ENCODE results near the gene ZNF469.

ZNF469 gene

DNA sequence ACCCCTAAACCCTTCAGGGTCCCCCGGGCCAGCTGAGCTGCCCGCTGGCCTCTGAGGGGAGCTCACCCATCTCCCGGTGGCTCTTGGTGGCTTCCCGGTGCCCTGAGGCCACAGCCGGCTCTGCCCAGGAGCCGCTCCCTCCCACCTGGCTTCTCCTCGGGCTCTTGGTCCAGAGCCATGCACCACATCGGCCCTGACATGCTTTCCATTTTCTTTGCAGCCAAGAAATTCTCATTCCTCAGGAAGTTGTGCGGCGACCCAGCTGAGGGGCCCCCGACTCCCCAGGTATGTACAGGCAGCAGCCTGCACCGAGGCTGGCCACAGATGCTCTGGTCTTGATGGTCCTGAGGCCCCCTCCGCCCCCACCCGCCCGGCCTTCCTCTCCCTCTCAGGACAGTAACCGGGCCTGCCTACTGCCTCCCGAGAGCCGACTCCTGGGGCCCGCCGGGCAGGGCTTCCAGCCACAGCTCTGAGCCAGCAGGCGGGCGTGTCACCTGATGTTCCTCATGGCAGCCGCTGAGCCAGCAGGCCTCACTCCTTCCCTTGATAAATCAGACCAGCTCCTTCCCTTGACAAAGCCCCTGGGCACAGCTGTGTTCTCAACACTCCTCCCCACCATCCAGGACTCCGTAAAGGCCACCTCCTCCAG is 42.0 kb downstream of the ZNF469 start:
- DNase-seq (ENCODE audit: low read depth in 2 of 2) = no peak

DNA sequence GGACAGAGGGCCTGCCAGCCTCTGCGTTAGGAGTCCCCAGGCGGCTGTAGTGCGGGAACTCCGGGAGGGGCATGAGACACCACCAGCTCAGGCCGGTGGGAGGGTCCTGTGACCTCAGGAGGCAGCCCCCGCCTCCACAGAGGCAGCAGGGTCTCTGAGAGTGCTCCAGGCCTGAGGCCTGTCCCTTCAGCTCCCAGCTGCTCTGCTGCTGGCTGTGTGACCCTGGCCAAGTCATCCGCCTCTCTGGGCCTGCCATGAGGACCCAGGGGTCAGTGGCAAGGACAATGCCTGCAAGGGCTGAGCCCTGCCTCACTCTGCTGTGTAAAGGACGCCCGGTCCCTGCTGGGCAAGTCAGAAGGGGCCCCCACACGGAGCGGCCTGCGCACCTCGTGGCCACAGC is 43.3 kb downstream of the ZNF469 start:
- no peak for DNase-seq (ENCODE audit: low read depth in 2 of 2)

DNA sequence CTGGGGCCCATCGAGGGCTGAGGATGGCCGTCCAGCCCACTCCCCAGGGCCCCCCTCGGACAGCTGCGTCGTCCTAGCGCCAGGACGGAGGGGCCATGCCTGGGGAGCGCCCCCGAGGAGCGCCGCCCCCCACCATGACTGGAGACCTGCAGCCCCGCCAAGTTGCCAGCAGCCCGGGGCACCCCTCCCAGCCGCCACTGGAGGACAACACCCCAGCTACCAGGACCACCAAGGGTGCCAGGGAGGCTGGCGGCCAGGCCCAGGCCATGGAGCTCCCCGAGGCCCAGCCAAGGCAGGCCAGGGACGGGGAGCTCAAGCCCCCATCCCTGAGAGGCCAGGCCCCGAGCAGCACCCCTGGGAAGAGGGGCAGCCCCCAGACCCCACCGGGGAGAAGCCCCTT is 44.6 kb downstream of the ZNF469 start:
- no peak for DNase-seq (ENCODE audit: low read depth in 2 of 2)

DNA sequence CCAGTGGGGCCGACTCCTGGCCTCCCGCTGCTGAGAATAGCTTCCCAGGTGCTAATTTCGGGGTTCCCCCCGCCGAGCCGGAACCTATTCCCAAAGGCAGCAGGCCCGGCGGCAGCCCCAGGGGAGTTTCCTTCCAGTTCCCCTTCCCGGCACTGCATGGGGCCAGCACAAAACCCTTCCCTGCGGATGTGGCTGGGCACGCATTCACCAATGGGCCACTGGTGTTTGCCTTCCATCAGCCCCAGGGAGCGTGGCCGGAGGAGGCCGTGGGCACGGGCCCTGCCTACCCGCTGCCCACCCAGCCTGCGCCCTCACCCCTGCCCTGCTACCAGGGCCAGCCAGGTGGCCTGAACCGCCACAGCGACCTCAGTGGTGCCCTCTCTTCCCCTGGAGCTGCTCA is 45.4 kb downstream of the ZNF469 start:
- DNase-seq (ENCODE audit: low read depth in 2 of 2) = no peak

DNA sequence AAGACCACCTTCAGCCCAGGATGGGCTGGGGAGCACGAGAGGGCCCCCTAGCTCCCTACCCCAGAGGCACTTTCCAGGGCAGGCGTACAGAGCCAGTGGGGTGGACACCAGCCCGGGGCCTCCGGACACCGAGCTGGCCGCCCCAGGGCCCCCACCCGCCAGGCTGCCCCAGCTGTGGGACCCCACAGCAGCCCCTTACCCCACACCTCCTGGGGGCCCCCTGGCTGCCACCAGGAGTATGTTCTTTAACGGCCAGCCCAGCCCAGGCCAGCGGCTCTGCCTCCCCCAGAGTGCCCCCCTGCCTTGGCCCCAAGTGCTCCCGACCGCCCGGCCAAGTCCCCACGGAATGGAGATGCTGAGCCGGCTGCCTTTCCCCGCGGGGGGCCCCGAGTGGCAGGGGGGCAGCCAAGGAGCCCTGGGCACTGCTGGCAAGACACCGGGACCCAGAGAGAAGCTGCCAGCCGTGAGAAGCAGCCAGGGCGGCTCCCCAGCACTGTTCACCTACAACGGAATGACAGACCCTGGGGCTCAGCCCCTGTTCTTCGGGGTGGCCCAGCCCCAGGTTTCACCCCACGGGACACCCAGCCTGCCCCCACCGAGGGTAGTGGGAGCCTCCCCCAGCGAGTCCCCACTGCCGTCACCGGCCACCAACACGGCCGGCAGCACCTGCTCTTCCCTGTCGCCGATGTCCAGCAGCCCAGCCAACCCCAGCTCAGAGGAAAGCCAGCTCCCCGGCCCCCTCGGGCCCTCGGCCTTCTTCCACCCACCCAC is 46.0 kb downstream of the ZNF469 start:
- no peak for DNase-seq (ENCODE audit: low read depth in 2 of 2)

DNA sequence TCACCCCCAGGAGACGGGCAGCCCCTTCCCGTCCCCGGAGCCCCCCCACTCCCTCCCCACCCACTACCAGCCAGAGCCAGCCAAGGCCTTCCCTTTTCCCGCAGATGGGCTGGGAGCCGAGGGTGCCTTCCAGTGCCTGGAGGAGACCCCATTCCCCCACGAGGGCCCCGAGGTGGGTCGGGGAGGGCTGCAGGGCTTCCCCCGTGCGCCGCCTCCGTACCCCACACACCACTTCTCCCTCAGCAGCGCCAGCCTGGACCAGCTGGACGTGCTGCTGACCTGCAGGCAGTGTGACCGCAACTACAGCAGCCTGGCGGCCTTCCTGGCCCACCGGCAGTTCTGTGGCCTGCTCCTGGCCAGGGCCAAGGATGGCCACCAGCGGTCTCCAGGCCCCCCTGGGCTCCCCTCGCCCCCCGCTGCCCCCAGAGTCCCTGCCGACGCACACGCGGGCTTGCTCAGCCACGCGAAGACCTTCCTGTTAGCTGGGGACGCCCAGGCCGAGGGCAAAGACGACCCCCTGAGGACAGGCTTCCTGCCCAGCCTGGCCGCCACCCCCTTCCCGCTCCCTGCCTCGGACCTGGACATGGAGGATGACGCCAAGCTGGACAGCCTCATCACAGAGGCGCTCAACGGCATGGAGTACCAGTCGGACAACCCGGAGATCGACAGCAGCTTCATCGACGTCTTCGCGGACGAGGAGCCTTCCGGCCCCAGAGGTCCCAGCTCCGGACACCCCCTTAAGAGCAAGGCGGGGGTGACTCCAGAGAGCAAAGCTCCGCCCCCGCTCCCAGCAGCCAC is 46.8 kb downstream of the ZNF469 start:
- DNase-seq (ENCODE audit: low read depth in 2 of 2) = no peak

DNA sequence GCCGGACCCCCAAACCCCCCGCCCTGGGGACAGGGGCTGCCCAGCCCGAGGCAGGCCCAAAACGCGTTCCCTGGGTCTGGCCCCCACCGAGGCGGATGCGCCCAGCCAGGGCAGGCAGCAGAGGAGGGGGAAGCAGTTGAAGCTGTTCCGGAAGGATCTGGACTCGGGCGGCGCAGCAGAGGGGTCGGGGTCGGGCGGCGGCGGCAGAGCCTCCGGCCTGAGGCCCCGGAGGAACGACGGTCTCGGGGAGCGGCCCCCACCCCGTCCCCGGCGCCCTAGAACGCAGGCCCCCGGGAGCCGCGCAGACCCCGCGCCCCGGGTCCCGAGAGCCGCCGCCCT is 47.4 kb downstream of the ZNF469 start:
- no peak for DNase-seq (ENCODE audit: low read depth in 2 of 2)

DNA sequence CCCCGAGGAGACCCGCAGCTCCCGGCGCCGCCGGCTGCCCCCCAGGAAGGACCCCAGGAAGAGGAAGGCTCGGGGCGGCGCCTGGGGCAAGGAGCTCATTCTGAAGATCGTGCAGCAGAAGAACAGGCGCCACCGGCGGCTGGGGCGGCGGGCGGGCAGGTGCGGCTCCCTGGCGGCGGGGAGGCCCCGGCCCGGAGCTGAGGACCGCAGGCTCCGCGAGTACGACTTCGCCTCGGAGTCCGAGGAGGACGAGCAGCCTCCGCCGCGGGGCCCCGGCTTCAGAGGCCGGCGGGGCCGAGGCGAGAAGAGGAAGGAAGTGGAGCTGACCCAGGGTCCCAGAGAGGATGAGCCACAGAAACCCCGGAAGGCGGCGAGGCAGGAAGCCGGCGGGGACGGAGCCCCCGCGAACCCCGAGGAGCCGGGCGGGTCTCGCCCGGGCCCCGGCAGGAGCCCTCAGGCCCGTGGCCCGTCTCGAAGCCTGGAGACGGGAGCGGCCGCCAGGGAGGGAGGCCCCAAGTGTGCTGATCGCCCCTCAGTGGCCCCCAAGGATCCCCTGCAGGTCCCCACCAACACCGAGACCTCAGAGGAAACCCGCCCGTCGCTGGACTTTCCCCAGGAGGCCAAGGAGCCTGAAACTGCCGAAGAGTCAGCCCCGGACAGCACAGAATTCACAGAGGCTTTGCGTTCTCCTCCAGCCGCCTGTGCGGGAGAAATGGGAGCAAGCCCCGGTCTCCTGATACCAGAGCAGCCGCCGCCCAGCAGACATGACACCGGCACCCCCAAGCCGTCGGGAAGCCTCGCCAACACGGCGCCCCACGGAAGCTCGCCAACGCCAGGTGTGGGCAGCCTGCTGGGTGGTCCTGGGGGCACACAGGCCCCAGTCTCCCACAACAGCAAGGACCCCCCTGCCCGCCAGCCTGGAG is 48.0 kb downstream of the ZNF469 start:
- DNase-seq (ENCODE audit: low read depth in 2 of 2) = no peak

DNA sequence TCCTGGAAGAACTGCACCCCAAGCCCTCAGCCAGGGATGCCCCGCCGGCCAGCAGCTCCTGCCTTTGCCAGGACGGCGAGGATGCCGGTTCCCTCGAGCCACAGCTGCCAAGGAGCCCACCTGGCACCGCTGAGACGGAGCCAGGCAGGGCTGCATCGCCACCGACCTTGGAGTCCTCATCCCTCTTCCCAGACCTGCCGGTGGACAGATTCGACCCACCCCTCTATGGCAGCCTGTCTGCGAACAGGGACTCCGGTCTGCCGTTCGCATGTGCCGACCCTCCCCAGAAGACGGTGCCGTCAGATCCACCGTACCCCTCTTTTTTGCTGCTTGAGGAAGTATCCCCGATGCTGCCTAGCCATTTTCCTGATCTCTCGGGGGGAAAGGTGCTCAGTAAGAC is 48.9 kb downstream of the ZNF469 start:
- no peak for DNase-seq (ENCODE audit: low read depth in 2 of 2)

DNA sequence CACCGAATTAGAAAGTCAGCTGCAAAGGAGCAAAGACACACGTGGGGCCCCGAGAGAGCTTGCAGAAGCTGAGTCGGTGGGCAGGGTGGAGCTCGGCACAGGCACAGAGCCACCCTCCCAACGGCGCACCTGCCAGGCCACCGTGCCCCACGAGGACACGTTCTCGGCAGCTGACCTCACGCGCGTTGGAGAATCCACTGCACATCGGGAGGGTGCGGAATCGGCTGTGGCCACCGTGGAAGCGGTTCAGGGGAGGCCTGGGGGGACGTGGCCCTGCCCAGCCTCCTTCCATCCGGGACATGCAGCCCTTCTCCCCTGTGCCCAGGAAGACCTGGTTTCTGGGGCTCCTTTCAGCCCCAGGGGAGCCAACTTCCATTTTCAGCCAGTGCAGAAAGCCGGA is 49.4 kb downstream of the ZNF469 start:
- DNase-seq (ENCODE audit: low read depth in 2 of 2) = no peak

Data from stimulated activated CD8-positive, alpha-beta memory T cell treated with anti-CD3 and anti-CD28 coated beads, Interleukin-2, amount 100 ng/mL, for 1 hour (primary cell).